Hematopoietic multipotent progenitor cell (in vitro differentiated cells): ENCODE results near the gene ZEB2. TPM values are rescaled to one million over a fixed set of nuclear protein-coding genes. Genes with fewer than 3 reads are reported as not detected.
A peak's percentile ranks its signal among the peaks of the same experiment; 100 is the strongest.

Experiments used
- DNase-seq, 3 donors: peaks; one replicate each; pipeline ENCODE4 v3.0.0-alpha.2; 2011 to 2015; ENCODE audit warnings: low read depth in 2 of 3, low spot score in 2 of 3
- total RNA-seq: library from RNA; depleted of rRNA; stranded (reverse); fragments of >200 nt; gene quantifications from one replicate; pipeline ENCODE4 v1.2.3, GENCODE V29; 2012

The ZEB2 gene
- total RNA-seq, 1 donor = 117 TPM

DNA sequence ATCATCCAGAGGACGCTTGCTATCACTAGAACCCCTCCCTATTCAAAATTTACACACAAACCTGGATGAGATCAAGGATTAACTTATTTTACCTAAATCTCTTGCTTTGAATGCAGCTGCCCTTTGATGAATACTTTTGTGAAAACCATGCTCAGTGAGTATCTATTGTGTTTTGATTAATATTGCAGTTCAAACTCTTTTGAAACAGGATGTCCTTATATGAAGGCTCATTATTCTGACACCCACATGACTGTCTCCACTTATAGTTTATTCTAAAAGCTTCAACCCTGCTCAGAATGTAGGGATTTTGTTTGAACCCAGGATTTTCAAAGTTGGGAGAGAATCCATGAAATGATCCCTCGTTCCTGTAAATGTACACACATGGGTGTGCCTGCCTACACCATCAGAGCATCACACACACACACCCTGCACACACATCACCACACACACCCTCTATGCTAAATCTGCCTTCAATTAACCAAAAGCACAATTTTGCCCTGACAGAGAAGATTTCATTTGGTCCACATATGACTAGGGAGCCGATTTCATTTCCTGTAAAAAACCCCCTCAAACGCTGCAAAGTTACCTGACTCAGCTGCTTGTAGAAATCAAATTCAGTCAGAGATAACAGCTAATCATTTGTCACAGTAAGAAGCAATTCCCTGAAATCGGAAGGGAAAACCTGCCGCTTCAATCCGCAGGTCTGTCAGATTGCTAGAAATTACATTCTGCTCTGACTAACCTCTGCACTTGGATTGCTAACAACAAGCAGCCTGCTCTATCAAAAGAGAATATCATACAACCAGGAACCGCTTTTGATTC, 65.2 kb downstream of the ZEB2 start:
- no peak for DNase-seq

- no peak for DNase-seq
Observed at GRCh38 chr2:144453486-144454158, 66.3 kb downstream of the ZEB2 start.

GRCh38 chr2:144452989-144453336, 67.0 kb downstream of the ZEB2 start:
- DNase-seq = peak in 1 of 3 donors; percentile 30

- peak in 2 of 3 donors; percentile 48 to 75 for DNase-seq
Observed at GRCh38 chr2:144452169-144452988, 67.5 kb downstream of the ZEB2 start.

DNA sequence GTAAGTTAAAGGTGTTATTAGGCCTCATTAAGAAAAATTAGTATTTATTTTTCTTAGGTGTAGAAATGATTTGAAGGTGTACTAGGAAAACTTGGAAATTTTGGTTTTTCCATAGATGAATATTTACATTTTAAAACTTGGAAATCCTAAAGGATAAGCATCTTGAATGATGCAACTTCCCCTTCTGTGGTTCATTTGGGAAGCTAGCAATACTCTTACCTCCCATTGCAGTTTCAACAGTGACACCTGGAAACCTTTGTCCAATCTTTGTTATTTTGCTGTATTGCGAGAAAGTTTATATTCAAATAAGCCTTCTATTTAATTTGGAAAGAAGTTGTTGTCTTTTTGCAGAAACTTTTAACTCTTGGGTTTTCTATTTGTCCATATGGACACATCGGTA, 68.5 kb downstream of the ZEB2 start:
- no peak for DNase-seq

DNA sequence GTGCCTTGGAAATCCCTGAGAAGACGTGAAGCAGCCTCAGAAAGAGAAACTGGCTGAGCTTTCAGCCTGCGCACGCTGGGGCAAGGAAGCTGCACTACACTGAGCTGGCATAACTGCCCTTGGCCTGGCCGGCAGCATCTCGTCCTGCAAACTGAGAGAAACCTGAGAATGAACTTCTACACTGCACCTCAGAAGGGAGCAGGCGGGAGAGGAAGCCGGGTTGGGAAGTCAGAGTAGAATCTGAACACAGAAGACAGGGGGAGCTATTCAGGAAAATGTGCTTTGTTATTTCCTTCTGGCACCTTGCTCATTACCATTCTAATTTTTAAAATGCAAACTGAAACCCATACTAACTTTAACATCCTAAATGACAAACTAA, 70.9 kb downstream of the ZEB2 start:
- DNase-seq = no peak

DNA sequence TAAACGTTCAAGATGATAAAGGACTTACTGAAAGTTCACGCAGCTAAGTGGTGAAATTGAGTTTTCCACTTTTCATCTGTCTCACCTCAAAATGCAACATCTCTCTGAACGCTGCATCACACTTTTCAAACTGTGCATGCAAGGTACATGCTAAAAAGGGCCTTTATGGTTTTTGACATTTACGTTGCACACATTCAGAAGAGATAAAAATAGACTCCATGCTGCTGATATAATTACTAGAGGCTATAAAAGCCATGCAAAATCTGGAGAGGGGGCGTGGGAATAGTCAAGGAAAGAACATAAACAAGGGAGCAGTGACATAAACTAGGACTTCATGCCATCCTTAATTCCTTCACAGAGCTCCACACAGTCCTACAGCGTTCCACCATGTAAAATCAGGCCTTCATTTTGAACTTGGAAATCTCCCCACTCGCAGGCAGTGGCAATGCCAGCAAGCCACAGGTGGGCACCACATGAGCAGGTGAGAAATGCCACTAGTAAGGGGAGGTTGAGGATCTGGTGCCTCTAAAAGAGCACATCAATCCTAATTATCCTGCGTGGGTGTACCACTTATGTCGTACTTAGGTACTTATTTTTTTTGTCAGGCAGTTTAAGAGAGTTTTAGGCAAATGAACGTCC, 71.4 kb downstream of the ZEB2 start:
- no peak for DNase-seq

DNA sequence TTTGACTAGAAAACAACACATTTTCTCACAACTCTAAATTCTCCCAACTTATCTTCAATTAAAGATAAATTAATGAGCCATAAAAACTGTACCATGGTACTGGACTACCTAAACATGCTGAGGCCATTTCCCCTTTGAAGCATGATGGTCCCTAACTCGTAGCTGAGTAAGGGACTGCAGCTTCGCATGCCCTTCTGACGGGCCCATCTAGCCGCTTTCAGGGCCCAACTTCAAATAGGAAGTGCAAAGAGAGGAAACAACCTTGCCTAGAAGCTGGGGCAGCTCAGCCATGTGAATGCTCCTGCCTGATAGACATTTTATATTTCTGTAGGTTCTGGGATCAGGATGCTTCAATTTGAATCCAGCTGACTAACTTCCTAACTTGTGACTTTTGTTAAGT, 72.4 kb downstream of the ZEB2 start:
- DNase-seq = no peak

- no peak for DNase-seq
Observed at GRCh38 chr2:144446136-144446535, 73.8 kb downstream of the ZEB2 start.

DNA sequence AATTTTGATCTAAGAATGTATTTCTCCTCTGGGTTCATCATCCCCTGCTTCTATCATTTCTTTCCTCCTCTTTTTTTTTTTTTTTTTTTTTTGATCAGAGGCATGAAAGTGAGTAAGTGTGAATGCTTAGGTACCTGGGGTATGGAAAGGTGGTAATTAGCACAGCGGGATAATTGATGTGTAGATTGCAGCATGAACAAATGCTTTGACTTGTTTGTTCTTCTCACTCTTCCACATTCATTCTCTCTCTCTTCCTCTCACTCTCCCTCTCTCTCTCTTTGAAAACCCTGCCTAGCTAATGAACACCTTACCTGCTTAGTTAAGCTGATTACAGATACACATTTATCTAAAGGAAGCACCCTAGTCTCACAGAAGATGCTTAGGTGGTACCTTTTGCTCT, 74.7 kb downstream of the ZEB2 start:
- no peak for DNase-seq

- no peak for DNase-seq
Observed at GRCh38 chr2:144443837-144444817, 75.8 kb downstream of the ZEB2 start.

- no peak for DNase-seq
Observed at GRCh38 chr2:144441711-144442141, 78.2 kb downstream of the ZEB2 start.

DNA sequence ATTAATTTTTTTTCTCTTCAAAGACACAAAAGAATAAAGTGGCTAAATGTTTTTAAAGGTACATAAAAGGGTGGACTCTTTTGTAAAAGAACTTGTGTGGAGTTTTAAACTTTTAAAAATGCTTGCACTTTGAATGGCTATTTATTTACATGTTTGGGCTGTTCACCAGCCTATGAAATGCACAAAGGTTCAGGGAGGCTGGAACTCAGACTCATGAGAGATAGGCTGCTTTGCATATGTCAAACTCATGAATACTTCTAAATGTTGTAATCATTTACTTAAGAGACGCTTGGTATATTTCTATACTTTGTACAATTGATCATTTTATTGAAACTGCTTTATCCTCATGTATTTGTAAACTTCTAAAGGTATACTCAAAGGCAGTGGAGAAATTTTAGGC, 79.9 kb downstream of the ZEB2 start:
- no peak for DNase-seq

DNA sequence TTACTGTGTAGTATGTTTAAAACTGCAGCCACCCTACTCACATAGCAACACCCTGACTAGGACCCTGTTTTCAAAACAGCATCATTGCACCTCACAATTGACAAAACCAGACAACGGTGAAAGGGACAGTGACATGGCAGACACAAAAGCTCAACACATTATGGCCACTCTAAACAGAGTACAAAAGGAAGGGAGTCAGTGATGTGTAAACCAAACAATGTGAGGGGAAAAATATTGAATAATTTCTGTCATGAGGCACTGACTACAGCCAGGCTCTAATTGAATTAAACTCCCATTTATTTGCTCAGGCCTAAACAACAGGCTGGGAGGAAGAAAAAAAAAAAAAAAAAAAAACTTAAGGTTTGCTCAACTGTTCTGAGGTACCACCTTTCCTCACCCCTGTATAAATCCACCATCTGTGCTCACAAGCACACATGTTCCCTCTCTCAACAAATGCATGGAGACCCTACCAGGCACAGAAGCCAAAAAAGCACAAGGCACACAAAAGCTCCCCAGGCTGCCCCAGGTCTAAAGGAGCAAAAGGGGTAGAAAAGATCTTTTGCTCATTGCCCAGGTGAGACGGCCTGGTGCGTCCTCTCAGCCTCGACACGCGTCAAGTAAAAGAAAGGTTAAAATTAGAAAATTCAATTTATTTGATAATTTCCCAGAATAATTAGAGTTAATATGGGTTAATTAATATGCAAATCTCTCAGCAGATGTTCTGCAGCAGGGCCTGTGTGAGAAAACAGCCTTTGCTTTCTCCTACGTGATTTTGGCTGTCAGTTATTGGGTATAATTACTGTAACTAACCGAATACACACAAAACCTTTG, 80.9 kb downstream of the ZEB2 start:
- no peak for DNase-seq

- no peak for DNase-seq
Observed at GRCh38 chr2:144437636-144438035, 82.3 kb downstream of the ZEB2 start.

GRCh38 chr2:144434425-144435222, 85.3 kb downstream of the ZEB2 start:
- DNase-seq = no peak

DNA sequence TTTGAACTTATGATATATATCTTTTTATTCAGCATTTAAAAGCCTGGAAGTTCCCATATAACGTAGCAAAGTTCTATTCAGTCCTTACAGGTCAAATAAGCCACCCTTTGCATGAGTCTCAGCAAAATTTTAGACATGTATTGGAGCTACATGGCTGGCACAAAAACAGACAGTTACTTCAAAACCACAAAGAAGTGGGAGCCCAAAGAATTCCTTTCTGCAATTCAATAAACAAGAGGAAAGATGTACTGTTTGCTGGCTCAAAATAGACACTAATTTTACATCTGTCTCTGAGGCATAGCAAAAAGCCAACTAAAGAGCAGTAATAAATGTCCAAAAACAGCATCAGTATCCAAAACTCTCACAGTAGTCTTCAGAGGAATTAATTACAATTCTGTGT, 87.0 kb downstream of the ZEB2 start:
- DNase-seq = no peak

- no peak for DNase-seq
Observed at GRCh38 chr2:144431998-144432397, 87.9 kb downstream of the ZEB2 start.
